GM19397 (cell line): ENCODE results near the gene APP.

Source experiments
- ATAC-seq: cut with Tn5 transposase; IDR thresholded peaks from one replicate; pipeline ENCODE4 v1.9.1; 2021; ENCODE audit warnings: mild to moderate bottlenecking, moderate library complexity; ENCODE audit not compliant: unreplicated experiment

Gene APP

GRCh38 chr21:25985990-25986389, 184.6 kb downstream of the APP start:
- no peak for ATAC-seq

GRCh38 chr21:25984538-25984937, 186.0 kb downstream of the APP start:
- no peak for ATAC-seq

- ATAC-seq, result no peak
Measured at GRCh38 chr21:25983745-25984144, 186.8 kb downstream of the APP start.

- ATAC-seq, result no peak
Measured at GRCh38 chr21:25980710-25981109, 189.9 kb downstream of the APP start.

- ATAC-seq, result no peak
Measured at GRCh38 chr21:25979845-25980616, 190.5 kb downstream of the APP start.

- ATAC-seq, result no peak
Measured at GRCh38 chr21:25977068-25977611, 193.4 kb downstream of the APP start.

GRCh38 chr21:25974964-25975363, 195.6 kb downstream of the APP start:
- no peak for ATAC-seq

- no peak for ATAC-seq
Measured at GRCh38 chr21:25970254-25970930, 200.2 kb downstream of the APP start.

- ATAC-seq, result peak; percentile 39
Measured at GRCh38 chr21:25967901-25968438, 202.6 kb downstream of the APP start.

GRCh38 chr21:25967181-25967900, 203.2 kb downstream of the APP start:
- peak; percentile 97 for ATAC-seq

GRCh38 chr21:25965951-25966707, 204.4 kb downstream of the APP start:
- no peak for ATAC-seq

GRCh38 chr21:25964926-25965325, 205.6 kb downstream of the APP start:
- ATAC-seq, result no peak

- ATAC-seq, result no peak
Measured at GRCh38 chr21:25964015-25964414, 206.6 kb downstream of the APP start.

GRCh38 chr21:25963181-25963580, 207.4 kb downstream of the APP start:
- no peak for ATAC-seq

GRCh38 chr21:25961042-25961441, 209.5 kb downstream of the APP start:
- no peak for ATAC-seq

- no peak for ATAC-seq
Measured at GRCh38 chr21:25960402-25960801, 210.2 kb downstream of the APP start.

GRCh38 chr21:25959799-25960198, 210.8 kb downstream of the APP start:
- ATAC-seq, result no peak

- ATAC-seq, result no peak
Measured at GRCh38 chr21:25956993-25957714, 213.4 kb downstream of the APP start.

GRCh38 chr21:25955646-25956045, 214.9 kb downstream of the APP start:
- no peak for ATAC-seq

- no peak for ATAC-seq
Measured at GRCh38 chr21:25953659-25954058, 216.9 kb downstream of the APP start.
